Mesenchymal stem cell (in vitro differentiated cells and primary cell): Measurements from ENCODE around the gene GAMT.

Experiments used
- DNase-seq: peaks from one replicate; pipeline ENCODE4 v3.0.0-alpha.2; 2013
- H2AFZ ChIP-seq: one replicate; pipeline ENCODE4 v1.6.1; 2013; ENCODE audit warnings: low read depth, mild to moderate bottlenecking, control low read depth, inconsistent platforms, low read length, moderate library complexity
- H2AK5ac ChIP-seq: 2 replicates; pipeline ENCODE4 v1.6.1; 2013; ENCODE audit warnings: low read length, moderate library complexity, mild to moderate bottlenecking, inconsistent platforms; ENCODE audit not compliant: severe bottlenecking
- H2BK120ac ChIP-seq: one replicate; pipeline ENCODE4 v1.6.1; 2013; ENCODE audit warnings: low read depth, mild to moderate bottlenecking, inconsistent platforms, low read length, moderate library complexity
- H2BK12ac ChIP-seq, 2 experiments: one replicate each; pipeline ENCODE4 v1.6.1; 2013; ENCODE audit warnings: inconsistent platforms in 2 of 2, low read length in 2 of 2, mild to moderate bottlenecking in 2 of 2, moderate library complexity in 2 of 2, control low read depth in 1 of 2
- H2BK15ac ChIP-seq: one replicate; pipeline ENCODE4 v1.6.1; 2013; ENCODE audit warnings: mild to moderate bottlenecking, low read depth, inconsistent platforms; ENCODE audit not compliant: poor library complexity, severe bottlenecking
- H2BK5ac ChIP-seq: 2 replicates; pipeline ENCODE4 v1.6.1; 2013; ENCODE audit warnings: low read depth, mild to moderate bottlenecking, low read length, control low read depth, inconsistent platforms; ENCODE audit not compliant: poor library complexity, severe bottlenecking
- H3K14ac ChIP-seq, 2 experiments: one replicate each; pipeline ENCODE4 v1.6.1; 2013; ENCODE audit warnings: inconsistent platforms in 2 of 2, low read length in 2 of 2, control low read depth in 1 of 2, mild to moderate bottlenecking in 1 of 2, moderate library complexity in 1 of 2
- H3K18ac ChIP-seq, 2 experiments: one replicate each; pipeline ENCODE4 v1.6.1; 2013; ENCODE audit warnings: inconsistent platforms in 2 of 2, low read length in 2 of 2, control low read depth in 1 of 2, low read depth in 1 of 2, mild to moderate bottlenecking in 1 of 2
- H3K23ac ChIP-seq, 2 experiments: one replicate each; pipeline ENCODE4 v1.6.1; 2013; ENCODE audit warnings: inconsistent platforms in 2 of 2, low read length in 2 of 2, mild to moderate bottlenecking in 2 of 2, moderate library complexity in 2 of 2, control low read depth in 1 of 2
- H3K27ac ChIP-seq: 2 replicates; pipeline ENCODE4 v1.5.1; 2013; ENCODE audit warnings: mild to moderate bottlenecking, moderate library complexity, low read length, control low read depth, inconsistent platforms; ENCODE audit not compliant: poor library complexity, severe bottlenecking
- H3K27me3 ChIP-seq, 2 experiments: 2 replicates each; pipeline versions ENCODE4 v1.6.1 to v1.7.0; 2013; ENCODE audit warnings: low read length in 2 of 2, mild to moderate bottlenecking in 2 of 2, moderate library complexity in 2 of 2, control low read depth in 1 of 2, inconsistent platforms in 1 of 2; ENCODE audit not compliant: control insufficient read depth in 1 of 2, insufficient read depth in 1 of 2
- H3K36me3 ChIP-seq, 2 experiments: 2 replicates each; pipeline versions ENCODE4 v1.6.1 to v1.7.0; 2013; ENCODE audit warnings: low read length in 2 of 2, control low read depth in 1 of 2, inconsistent platforms in 1 of 2, low read depth in 1 of 2, mild to moderate bottlenecking in 1 of 2; ENCODE audit not compliant: insufficient read depth in 2 of 2, control insufficient read depth in 1 of 2
- H3K4ac ChIP-seq, 2 experiments: one replicate each; pipeline ENCODE4 v1.6.1; 2013; ENCODE audit warnings: inconsistent platforms in 2 of 2, low read length in 2 of 2, mild to moderate bottlenecking in 2 of 2, moderate library complexity in 2 of 2, control low read depth in 1 of 2, low read depth in 1 of 2
- H3K4me1 ChIP-seq: 2 replicates; pipeline ENCODE4 v1.6.1; 2013; ENCODE audit warnings: low read depth, low read length, control low read depth; ENCODE audit not compliant: control insufficient read depth, insufficient read depth
- H3K4me2 ChIP-seq: 2 replicates; pipeline ENCODE4 v1.6.1; 2013; ENCODE audit warnings: low read length, mild to moderate bottlenecking, inconsistent platforms; ENCODE audit not compliant: poor library complexity, severe bottlenecking
- H3K4me3 ChIP-seq, 2 experiments: 2 replicates each; pipeline versions ENCODE4 v1.5.1 to v1.7.0; 2013; ENCODE audit warnings: low read length in 2 of 2, mild to moderate bottlenecking in 2 of 2, control low read depth in 1 of 2, low read depth in 1 of 2; ENCODE audit not compliant: insufficient read depth in 1 of 2
- H3K79me1 ChIP-seq: replicated peaks from 2 replicates; pipeline ENCODE4 v1.6.1; 2013; ENCODE audit warnings: mild to moderate bottlenecking, control low read depth, low read length, inconsistent platforms; ENCODE audit not compliant: poor library complexity, severe bottlenecking
- H3K9ac ChIP-seq: 2 replicates; pipeline ENCODE4 v1.7.0; 2013; ENCODE audit warnings: mild to moderate bottlenecking, low read length, moderate library complexity
- H3K9me3 ChIP-seq: 2 replicates; pipeline ENCODE4 v1.7.0; 2013; ENCODE audit warnings: mild to moderate bottlenecking, low read length; ENCODE audit not compliant: control insufficient read depth
- H4K8ac ChIP-seq: one replicate; pipeline ENCODE4 v1.6.1; 2013; ENCODE audit warnings: inconsistent platforms, mild to moderate bottlenecking, low read length, moderate library complexity
- H4K91ac ChIP-seq: one replicate; pipeline ENCODE4 v1.6.1; 2013; ENCODE audit warnings: mild to moderate bottlenecking, low read length, inconsistent platforms
- WGBS: methylation state at CpG from one replicate; pipeline ENCODE4 v1.1.7; 2013; ENCODE audit warnings: mixed read lengths; 5-methylcytosine and 5-hydroxymethylcytosine counted together

Gene GAMT

DNA sequence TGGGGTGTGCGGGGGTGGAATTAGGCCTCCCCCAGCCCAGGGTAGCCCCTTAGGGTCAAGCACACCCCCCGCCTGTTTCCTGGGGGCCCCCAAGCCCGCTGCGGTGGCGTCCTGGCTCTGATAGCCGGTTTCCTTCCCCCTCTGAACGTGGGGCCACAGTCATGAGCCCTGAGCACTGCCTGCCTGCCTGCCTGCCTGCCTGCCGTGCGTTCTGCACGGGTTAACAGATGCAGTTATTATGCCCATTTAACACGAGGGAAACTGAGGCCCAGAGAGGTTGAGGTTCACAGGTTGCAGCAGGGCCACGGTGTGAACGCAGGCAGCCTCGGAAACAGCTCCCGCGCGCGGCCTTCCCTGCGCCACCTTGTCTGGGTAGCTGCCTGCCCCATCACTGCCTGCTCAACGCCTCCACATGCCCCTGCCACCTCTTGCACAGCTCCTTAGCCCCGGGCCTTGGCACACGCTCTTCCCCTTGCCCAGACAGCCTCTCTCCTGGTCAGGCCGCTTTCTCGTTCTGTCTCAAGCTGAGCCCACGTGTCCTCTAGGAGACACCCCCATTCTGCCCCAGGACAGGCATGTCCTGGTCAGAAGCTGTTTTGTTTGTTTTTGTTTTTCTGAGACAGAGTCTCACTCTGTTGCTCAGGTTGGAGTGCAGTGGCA is 1.2 kb upstream of the GAMT start:
- Histone ChIP-seq H2AFZ (no peak overlapping the region), H2BK120ac (no peak overlapping the region), H3K4me1 (peaks cover 35% of the 10 kb centered on the region), H3K4ac (no peak overlapping the region), H3K18ac (no peak overlapping the region), H3K27me3 (no peaks in the 10 kb centered on the region), H4K8ac (no peak overlapping the region), H2BK15ac (no peak overlapping the region), H3K4me2 (no peak overlapping the region), H2AK5ac (no peak overlapping the region), H3K9me3 (no peaks in the 10 kb centered on the region), H3K23ac (no peak overlapping the region), H4K91ac (peak overlapping the region; percentile 87), H3K79me1 (peaks cover 10% of the 10 kb centered on the region), H3K14ac (no peak overlapping the region), H2BK5ac (no peak overlapping the region), H3K27ac (no peak overlapping the region), H2BK12ac (peak overlapping the region; percentile 9 to 46), H3K4me3 (peak overlapping the region in 1 of 2 experiments; percentile 57), H3K9ac (peak overlapping the region; percentile 45), H3K36me3 (peaks cover 0 to 16% of the 10 kb centered on the region in 2 experiments)
- DNase-seq, result no peak
- WGBS, result 90% methylated on average over 23 of the region's 25 CpGs

GRCh38 chr19:1401889-1402217 is 511 bp upstream of the GAMT start:
- Histone ChIP-seq H3K27me3 (no peaks in the 10 kb centered on the region), H4K91ac (no peak overlapping the region), H2AK5ac (no peak overlapping the region), H3K23ac (no peak overlapping the region), H3K4me3 (peak overlapping the region in 1 of 2 experiments; percentile 82), H2BK120ac (no peak overlapping the region), H2AFZ (no peak overlapping the region), H3K4me1 (peaks cover 35% of the 10 kb centered on the region), H3K18ac (no peak overlapping the region), H3K27ac (no peak overlapping the region), H3K14ac (no peak overlapping the region), H3K9me3 (no peaks in the 10 kb centered on the region), H3K9ac (peak overlapping the region; percentile 51), H3K36me3 (peaks cover 0 to 21% of the 10 kb centered on the region in 2 experiments), H3K4me2 (peak overlapping the region; percentile 88), H2BK5ac (no peak overlapping the region), H2BK12ac (no peak overlapping the region), H3K4ac (no peak overlapping the region), H4K8ac (peak overlapping the region; percentile 72), H2BK15ac (no peak overlapping the region), H3K79me1 (peaks cover 10% of the 10 kb centered on the region)
- 88% methylated on average over 7 of the region's 11 CpGs for WGBS
- DNase-seq, result no peak

GRCh38 chr19:1400281-1401137 is 833 bp downstream of the GAMT start:
- Histone ChIP-seq H3K27me3 (no peaks in the 10 kb centered on the region), H3K14ac (peak overlapping the region in 1 of 2 experiments; percentile 40), H3K9ac (peak overlapping the region; percentile 75), H3K36me3 (peaks cover 0 to 27% of the 10 kb centered on the region in 2 experiments), H3K4me2 (peak overlapping the region; percentile 88), H3K23ac (no peak overlapping the region), H3K18ac (peak overlapping the region; percentile 76 to 77), H3K4ac (peak overlapping the region; percentile 58 to 62), H2BK120ac (no peak overlapping the region), H3K79me1 (peaks cover 10% of the 10 kb centered on the region), H3K9me3 (no peaks in the 10 kb centered on the region), H2AFZ (no peak overlapping the region), H2BK5ac (no peak overlapping the region), H2BK12ac (no peak overlapping the region), H4K8ac (peak overlapping the region; percentile 52), H2BK15ac (no peak overlapping the region), H3K4me3 (peak overlapping the region; percentile 79 to 82), H4K91ac (peak overlapping the region; percentile 75), H3K27ac (no peak overlapping the region), H2AK5ac (no peak overlapping the region), H3K4me1 (peaks cover 44% of the 10 kb centered on the region)
- 54% methylated on average over 35 of the region's 36 CpGs for WGBS
- DNase-seq, result peak; percentile 46

- Histone ChIP-seq H2BK12ac (no peak overlapping the region), H4K8ac (no peak overlapping the region), H3K4me1 (peaks cover 44% of the 10 kb centered on the region), H3K27me3 (no peaks in the 10 kb centered on the region), H3K9ac (no peak overlapping the region), H3K36me3 (peaks cover 0 to 35% of the 10 kb centered on the region in 2 experiments), H3K4me3 (no peak overlapping the region), H3K14ac (no peak overlapping the region), H4K91ac (no peak overlapping the region), H3K23ac (no peak overlapping the region), H3K9me3 (no peaks in the 10 kb centered on the region), H2AK5ac (no peak overlapping the region), H2BK5ac (no peak overlapping the region), H3K4me2 (no peak overlapping the region), H3K4ac (no peak overlapping the region), H3K18ac (no peak overlapping the region), H2BK15ac (no peak overlapping the region), H3K27ac (no peak overlapping the region), H2BK120ac (no peak overlapping the region), H3K79me1 (peaks cover 10% of the 10 kb centered on the region), H2AFZ (no peak overlapping the region)
- no peak for DNase-seq
- WGBS, result 97% methylated on average over 15 of the region's 15 CpGs
Observed at GRCh38 chr19:1399745-1400144, 1.6 kb downstream of the GAMT start.
